GM12878 (cell line): ENCODE data around the gene ASH1L. TPM values are rescaled to one million over a fixed set of nuclear protein-coding genes. Genes with fewer than 3 reads are reported as not detected.

Experiments
- BRCA1 ChIP-seq: IDR thresholded peaks from 2 replicates; pipeline ENCODE4 v1.6.1; 2011; ENCODE audit warnings: low read depth, low read length, improper control_type of control experiment
- CBX5 ChIP-seq: sonication (generic); IDR thresholded peaks from 2 replicates; pipeline ENCODE4 v1.6.1; 2016; ENCODE audit warnings: low read depth, moderate library complexity, mild to moderate bottlenecking, inconsistent platforms
- CREM ChIP-seq: IDR thresholded peaks from 2 replicates; pipeline ENCODE4 v1.6.1; 2014; ENCODE audit warnings: antibody characterized with exemption, low read depth
- DPF2 ChIP-seq: fragments of 450-650 bp; IDR thresholded peaks from 2 replicates; pipeline ENCODE4 v1.6.1; 2017; ENCODE audit warnings: mild to moderate bottlenecking
- ESRRA ChIP-seq: IDR thresholded peaks from 2 replicates; pipeline ENCODE4 v1.6.1; 2012; ENCODE audit warnings: mild to moderate bottlenecking, low read length, improper control_type of control experiment
- EZH2 ChIP-seq: IDR thresholded peaks from 2 replicates; pipeline ENCODE4 v1.6.1; 2012; ENCODE audit warnings: low read depth, mild to moderate bottlenecking, control low read depth, inconsistent platforms, low read length, borderline replicate concordance; ENCODE audit not compliant: control insufficient read depth
- FOS ChIP-seq: IDR thresholded peaks from 3 replicates; pipeline ENCODE4 v1.6.1; 2011; ENCODE audit warnings: borderline replicate concordance; ENCODE audit not compliant: insufficient read length; ENCODE audit errors: extremely low read depth
- HDAC6 ChIP-seq: fragments of 200-600 bp; sonication (generic); IDR thresholded peaks from one replicate; pipeline ENCODE4 v1.8.0; 2017; ENCODE audit warnings: antibody characterized with exemption; ENCODE audit not compliant: unreplicated experiment
- HDGF ChIP-seq: fragments of 450-650 bp; IDR thresholded peaks from 2 replicates; pipeline ENCODE4 v1.6.1; 2016; ENCODE audit warnings: antibody characterized with exemption
- IKZF1 ChIP-seq: fragments of 450-650 bp; conservative IDR thresholded peaks from 2 replicates; pipeline ENCODE4 v1.6.1; 2017; ENCODE audit warnings: antibody characterized with exemption, mild to moderate bottlenecking
- KDM1A ChIP-seq: fragments of 200-600 bp; sonication (generic); IDR thresholded peaks from 2 replicates; pipeline ENCODE4 v1.6.1; 2016; ENCODE audit warnings: borderline replicate concordance
- POLR2AphosphoS2 ChIP-seq: IDR thresholded peaks from 2 replicates; pipeline ENCODE4 v1.6.1; 2011; ENCODE audit warnings: low read depth, mild to moderate bottlenecking, low read length, improper control_type of control experiment, moderate library complexity
- POU2F2 ChIP-seq: IDR thresholded peaks from 3 replicates; pipeline ENCODE4 v1.6.1; 2011; ENCODE audit warnings: low read depth, mild to moderate bottlenecking, low read length, borderline replicate concordance
- RFX5 ChIP-seq: IDR thresholded peaks from 2 replicates; pipeline ENCODE4 v1.6.1; 2011; ENCODE audit warnings: low read depth, low read length, improper control_type of control experiment
- SMC3 ChIP-seq: IDR thresholded peaks from 2 replicates; pipeline ENCODE4 v1.6.1; 2011; ENCODE audit warnings: low read length, improper control_type of control experiment, borderline replicate concordance
- SREBF1 ChIP-seq: IDR thresholded peaks from 2 replicates; pipeline ENCODE4 v1.6.1; 2012; ENCODE audit warnings: mild to moderate bottlenecking, low read length
- SREBF2 ChIP-seq: IDR thresholded peaks from 2 replicates; pipeline ENCODE4 v1.6.1; 2012; ENCODE audit warnings: mild to moderate bottlenecking, low read length
- STAT1 ChIP-seq: fragments of 450-650 bp; conservative IDR thresholded peaks from 2 replicates; pipeline ENCODE4 v1.6.1; 2014; ENCODE audit warnings: antibody characterized with exemption, mild to moderate bottlenecking
- WRNIP1 ChIP-seq: IDR thresholded peaks from 2 replicates; pipeline ENCODE4 v1.6.1; 2011; ENCODE audit warnings: low read depth, low read length, improper control_type of control experiment, borderline replicate concordance
- polyA plus RNA-seq, 11 experiments: library from polyadenylated mRNA; depleted of rRNA in 4 of 11; unstranded in 6 of 11; stranded (reverse) in 5 of 11; fragments of >200 nt; fragmentation: Nextera tagmentation in 4 of 11; fragmentation: Illumina TruSeq in 1 of 11; extraction: Ambion mirVana in 4 of 11; extraction: Trizol in 1 of 11; gene quantifications; 1 replicate in 1 of 11; 2 replicates in 10 of 11; pipeline versions ENCODE4 v1.2.1 to v1.2.3, GENCODE V29; 2011 to 2016; ENCODE audit warnings: inconsistent platforms in 2 of 11, missing spikeins in 2 of 11, low read depth in 1 of 11
- total RNA-seq, 4 experiments: library from RNA; depleted of rRNA in 3 of 4; stranded (reverse); fragments of >200 nt in 3 of 4; fragmentation: Illumina TruSeq in 1 of 4; extraction: Trizol in 1 of 4; gene quantifications; 2 replicates each; pipeline versions ENCODE4 v1.2.1 to v1.2.3, GENCODE V29; 2013 to 2021
- TF ChIP-seq, protein P1 (sequence below): fragments of 450-650 bp; IDR thresholded peaks from 2 replicates; pipeline ENCODE4 v1.6.1; 2017; ENCODE audit warnings: mild to moderate bottlenecking, moderate library complexity
- TF ChIP-seq, protein P2 (sequence below): fragments of 450-650 bp; formaldehyde crosslinking; IDR thresholded peaks from 2 replicates; pipeline ENCODE4 v1.4.0; 2020; ENCODE audit warnings: mild to moderate bottlenecking, moderate library complexity

The ASH1L gene
- total and polyA plus RNA-seq, 10 of the 15 experiments (the other 5 are each of a cell fraction or from before 2014, with no cell fraction given) = 1.7 to 23.9 (median 16.6) TPM

DNA sequence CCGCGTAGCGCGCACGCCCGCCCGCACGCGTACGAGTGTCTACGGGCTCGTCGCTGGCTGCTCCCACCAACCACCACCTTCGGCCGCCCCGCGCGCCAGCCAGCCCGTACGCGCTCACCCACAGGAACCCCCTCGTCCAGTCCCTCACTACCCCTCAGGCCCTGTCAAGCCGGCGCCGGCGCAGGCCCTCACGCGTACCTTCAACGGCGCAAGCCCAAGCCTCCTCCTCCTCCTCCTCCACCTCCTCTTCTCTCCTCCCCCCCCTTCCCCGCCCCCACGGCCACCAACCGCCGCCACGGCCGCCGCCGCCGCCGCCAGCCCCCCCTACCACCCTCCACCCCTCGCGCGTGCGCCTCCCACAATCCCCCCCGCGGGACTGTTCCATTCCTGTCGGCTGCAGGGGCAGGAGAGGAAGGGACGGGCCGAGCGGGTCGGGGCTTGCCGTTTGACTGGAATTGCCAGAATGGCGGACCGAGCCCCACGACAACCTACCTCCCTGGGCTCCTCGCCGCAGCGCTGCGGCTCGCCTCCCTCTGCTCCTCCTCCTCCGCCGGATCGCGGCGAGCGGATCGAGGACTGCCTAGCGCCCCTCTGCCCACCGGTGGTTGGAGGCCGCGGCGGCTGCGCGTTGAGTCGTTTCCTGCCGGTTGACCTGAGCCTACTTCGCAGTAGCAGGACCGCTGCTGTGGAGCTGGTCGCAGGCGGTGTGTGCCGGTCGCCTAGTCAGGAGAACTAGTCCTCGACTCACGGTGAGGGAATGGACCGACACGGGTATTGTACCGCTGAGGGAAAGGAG, at the start of gene ASH1L (continued):
- TF ChIP-seq, protein P1, sequence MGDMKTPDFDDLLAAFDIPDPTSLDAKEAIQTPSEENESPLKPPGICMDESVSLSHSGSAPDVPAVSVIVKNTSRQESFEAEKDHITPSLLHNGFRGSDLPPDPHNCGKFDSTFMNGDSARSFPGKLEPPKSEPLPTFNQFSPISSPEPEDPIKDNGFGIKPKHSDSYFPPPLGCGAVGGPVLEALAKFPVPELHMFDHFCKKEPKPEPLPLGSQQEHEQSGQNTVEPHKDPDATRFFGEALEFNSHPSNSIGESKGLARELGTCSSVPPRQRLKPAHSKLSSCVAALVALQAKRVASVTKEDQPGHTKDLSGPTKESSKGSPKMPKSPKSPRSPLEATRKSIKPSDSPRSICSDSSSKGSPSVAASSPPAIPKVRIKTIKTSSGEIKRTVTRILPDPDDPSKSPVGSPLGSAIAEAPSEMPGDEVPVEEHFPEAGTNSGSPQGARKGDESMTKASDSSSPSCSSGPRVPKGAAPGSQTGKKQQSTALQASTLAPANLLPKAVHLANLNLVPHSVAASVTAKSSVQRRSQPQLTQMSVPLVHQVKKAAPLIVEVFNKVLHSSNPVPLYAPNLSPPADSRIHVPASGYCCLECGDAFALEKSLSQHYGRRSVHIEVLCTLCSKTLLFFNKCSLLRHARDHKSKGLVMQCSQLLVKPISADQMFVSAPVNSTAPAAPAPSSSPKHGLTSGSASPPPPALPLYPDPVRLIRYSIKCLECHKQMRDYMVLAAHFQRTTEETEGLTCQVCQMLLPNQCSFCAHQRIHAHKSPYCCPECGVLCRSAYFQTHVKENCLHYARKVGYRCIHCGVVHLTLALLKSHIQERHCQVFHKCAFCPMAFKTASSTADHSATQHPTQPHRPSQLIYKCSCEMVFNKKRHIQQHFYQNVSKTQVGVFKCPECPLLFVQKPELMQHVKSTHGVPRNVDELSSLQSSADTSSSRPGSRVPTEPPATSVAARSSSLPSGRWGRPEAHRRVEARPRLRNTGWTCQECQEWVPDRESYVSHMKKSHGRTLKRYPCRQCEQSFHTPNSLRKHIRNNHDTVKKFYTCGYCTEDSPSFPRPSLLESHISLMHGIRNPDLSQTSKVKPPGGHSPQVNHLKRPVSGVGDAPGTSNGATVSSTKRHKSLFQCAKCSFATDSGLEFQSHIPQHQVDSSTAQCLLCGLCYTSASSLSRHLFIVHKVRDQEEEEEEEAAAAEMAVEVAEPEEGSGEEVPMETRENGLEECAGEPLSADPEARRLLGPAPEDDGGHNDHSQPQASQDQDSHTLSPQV = no peak
- no peak for TF ChIP-seq SREBF2
- TF ChIP-seq KDM1A = no peak
- no peak; the same call in 1 of the 2 replicates for TF ChIP-seq CREM
- TF ChIP-seq DPF2 = peak; percentile 75
- no peak for TF ChIP-seq RFX5
- TF ChIP-seq IKZF1 = peak; percentile 91
- peak; percentile 98 for TF ChIP-seq STAT1
- no peak for TF ChIP-seq BRCA1
- 0 out of 2 replicates have a peak, but pooled peaks have one; percentile 34 for TF ChIP-seq WRNIP1
- peak; percentile 95 for TF ChIP-seq SREBF1
- TF ChIP-seq SMC3 = no peak
- no peak for TF ChIP-seq EZH2
- peak; percentile 88 for TF ChIP-seq HDAC6
- no peak for TF ChIP-seq CBX5
- TF ChIP-seq HDGF = peak; percentile 83
- no peak for TF ChIP-seq FOS
- TF ChIP-seq, protein P2, sequence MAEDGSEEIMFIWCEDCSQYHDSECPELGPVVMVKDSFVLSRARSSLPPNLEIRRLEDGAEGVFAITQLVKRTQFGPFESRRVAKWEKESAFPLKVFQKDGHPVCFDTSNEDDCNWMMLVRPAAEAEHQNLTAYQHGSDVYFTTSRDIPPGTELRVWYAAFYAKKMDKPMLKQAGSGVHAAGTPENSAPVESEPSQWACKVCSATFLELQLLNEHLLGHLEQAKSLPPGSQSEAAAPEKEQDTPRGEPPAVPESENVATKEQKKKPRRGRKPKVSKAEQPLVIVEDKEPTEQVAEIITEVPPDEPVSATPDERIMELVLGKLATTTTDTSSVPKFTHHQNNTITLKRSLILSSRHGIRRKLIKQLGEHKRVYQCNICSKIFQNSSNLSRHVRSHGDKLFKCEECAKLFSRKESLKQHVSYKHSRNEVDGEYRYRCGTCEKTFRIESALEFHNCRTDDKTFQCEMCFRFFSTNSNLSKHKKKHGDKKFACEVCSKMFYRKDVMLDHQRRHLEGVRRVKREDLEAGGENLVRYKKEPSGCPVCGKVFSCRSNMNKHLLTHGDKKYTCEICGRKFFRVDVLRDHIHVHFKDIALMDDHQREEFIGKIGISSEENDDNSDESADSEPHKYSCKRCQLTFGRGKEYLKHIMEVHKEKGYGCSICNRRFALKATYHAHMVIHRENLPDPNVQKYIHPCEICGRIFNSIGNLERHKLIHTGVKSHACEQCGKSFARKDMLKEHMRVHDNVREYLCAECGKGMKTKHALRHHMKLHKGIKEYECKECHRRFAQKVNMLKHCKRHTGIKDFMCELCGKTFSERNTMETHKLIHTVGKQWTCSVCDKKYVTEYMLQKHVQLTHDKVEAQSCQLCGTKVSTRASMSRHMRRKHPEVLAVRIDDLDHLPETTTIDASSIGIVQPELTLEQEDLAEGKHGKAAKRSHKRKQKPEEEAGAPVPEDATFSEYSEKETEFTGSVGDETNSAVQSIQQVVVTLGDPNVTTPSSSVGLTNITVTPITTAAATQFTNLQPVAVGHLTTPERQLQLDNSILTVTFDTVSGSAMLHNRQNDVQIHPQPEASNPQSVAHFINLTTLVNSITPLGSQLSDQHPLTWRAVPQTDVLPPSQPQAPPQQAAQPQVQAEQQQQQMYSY (CRISPR knock-in tag) = no peak
- peak; percentile 98 for TF ChIP-seq POU2F2
- peak; percentile 88 for TF ChIP-seq POLR2AphosphoS2
- TF ChIP-seq ESRRA = peak; percentile 57; the same call in 1 of the 2 replicates
